Esophagus muscularis mucosa (tissue), 3 donors: ENCODE data around the gene CHMP6.

Experiments used
- CTCF ChIP-seq, 3 experiments: fragments of 200-600 bp in 2 of 3; fragments of 450-650 bp in 1 of 3; sonication (generic) in 2 of 3; IDR thresholded peaks; one replicate each; pipeline ENCODE4 v1.5.1; 2017 to 2019; ENCODE audit warnings: antibody characterized with exemption in 3 of 3, mild to moderate bottlenecking in 2 of 3, moderate library complexity in 1 of 3
- POLR2AphosphoS5 ChIP-seq, 2 donors: sonication (generic); formaldehyde crosslinking; IDR thresholded peaks; one replicate each; pipeline ENCODE4 v1.6.1; 2017; ENCODE audit warnings: antibody characterized with exemption in 2 of 2

GRCh38 chr17:81003711-81004475 is 12.3 kb downstream of the CHMP6 start:
- TF ChIP-seq POLR2AphosphoS5 (IDR thresholded peaks at IDR 0.05) (no peak), CTCF (IDR thresholded peaks at IDR 0.05) (no peak)
